Measurements from ENCODE around the gene PEAK1.
"Not testable (repeated sequence)": the region's sequence is repeated elsewhere in the genome, so short reads cannot be mapped to it uniquely, and the experiment has no call there.

DNA sequence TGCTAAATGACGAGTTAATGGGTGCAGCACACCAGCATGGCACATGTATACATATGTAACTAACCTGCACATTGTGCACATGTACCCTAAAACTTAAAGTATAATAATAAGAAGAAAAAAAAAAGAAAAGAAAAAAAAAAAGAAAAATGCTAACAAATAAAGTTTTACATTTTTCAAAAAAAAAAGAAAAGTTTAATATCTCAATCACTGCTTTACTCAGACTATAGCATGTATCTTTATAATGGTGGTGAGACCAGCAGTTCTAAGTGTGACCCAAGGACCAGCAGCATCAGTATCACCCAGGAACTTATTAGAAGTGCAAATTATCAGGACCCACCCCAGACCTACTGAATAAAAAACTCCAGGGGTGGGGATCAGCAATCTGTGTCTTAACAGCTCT, 243.8 kb downstream of the PEAK1 start:
- TF ChIP-seq HDGF (IDR thresholded peaks at IDR 0.05); EP300 (IDR thresholded peaks at IDR 0.05; ENCODE audit: borderline replicate concordance in 1 of 2, control insufficient read depth in 1 of 2, low read depth in 2 of 2, low read length in 2 of 2); KDM1A (IDR thresholded peaks at IDR 0.05; ENCODE audit: borderline replicate concordance); TARDBP (IDR thresholded peaks at IDR 0.05; ENCODE audit: borderline replicate concordance): not testable (repeated sequence)
- TF ChIP-seq, protein P1, sequence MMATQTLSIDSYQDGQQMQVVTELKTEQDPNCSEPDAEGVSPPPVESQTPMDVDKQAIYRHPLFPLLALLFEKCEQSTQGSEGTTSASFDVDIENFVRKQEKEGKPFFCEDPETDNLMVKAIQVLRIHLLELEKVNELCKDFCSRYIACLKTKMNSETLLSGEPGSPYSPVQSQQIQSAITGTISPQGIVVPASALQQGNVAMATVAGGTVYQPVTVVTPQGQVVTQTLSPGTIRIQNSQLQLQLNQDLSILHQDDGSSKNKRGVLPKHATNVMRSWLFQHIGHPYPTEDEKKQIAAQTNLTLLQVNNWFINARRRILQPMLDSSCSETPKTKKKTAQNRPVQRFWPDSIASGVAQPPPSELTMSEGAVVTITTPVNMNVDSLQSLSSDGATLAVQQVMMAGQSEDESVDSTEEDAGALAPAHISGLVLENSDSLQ (IDR thresholded peaks at IDR 0.05), result not testable (repeated sequence)
- TF ChIP-seq, protein P2, sequence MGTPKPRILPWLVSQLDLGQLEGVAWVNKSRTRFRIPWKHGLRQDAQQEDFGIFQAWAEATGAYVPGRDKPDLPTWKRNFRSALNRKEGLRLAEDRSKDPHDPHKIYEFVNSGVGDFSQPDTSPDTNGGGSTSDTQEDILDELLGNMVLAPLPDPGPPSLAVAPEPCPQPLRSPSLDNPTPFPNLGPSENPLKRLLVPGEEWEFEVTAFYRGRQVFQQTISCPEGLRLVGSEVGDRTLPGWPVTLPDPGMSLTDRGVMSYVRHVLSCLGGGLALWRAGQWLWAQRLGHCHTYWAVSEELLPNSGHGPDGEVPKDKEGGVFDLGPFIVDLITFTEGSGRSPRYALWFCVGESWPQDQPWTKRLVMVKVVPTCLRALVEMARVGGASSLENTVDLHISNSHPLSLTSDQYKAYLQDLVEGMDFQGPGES (IDR thresholded peaks at IDR 0.05), result not testable (repeated sequence)

All from GM12878 (cell line).